HL-60 (cell line): Measurements from ENCODE around the gene FGF4.

Experiments
- DNase-seq, 2 experiments: peaks; one replicate each; pipeline ENCODE4 v3.0.0-alpha.2; 2010 to 2020; ENCODE audit warnings: low read depth in 1 of 2, low spot score in 1 of 2
- H3K27ac ChIP-seq: fragments of 250-450 bp; sonication (Bioruptor Pico); replicated peaks from 2 replicates; pipeline ENCODE4 v1.5.1; 2020; ENCODE audit warnings: mild to moderate bottlenecking, moderate library complexity
- H3K27me3 ChIP-seq: fragments of 250-450 bp; sonication (Bioruptor Pico); 2 replicates; pipeline ENCODE4 v1.5.1; 2021; ENCODE audit warnings: mild to moderate bottlenecking, moderate library complexity; ENCODE audit not compliant: insufficient read depth, poor library complexity, severe bottlenecking
- H3K4me3 ChIP-seq: replicated peaks from 2 replicates; pipeline ENCODE4 v1.5.1; 2011; ENCODE audit warnings: mild to moderate bottlenecking, control low read depth, low read length; ENCODE audit not compliant: insufficient read depth
- CTCF ChIP-seq: IDR thresholded peaks from one replicate; pipeline ENCODE4 v1.5.1; 2011; ENCODE audit warnings: low read length, control low read depth, inconsistent platforms; ENCODE audit not compliant: insufficient read depth
- GABPA ChIP-seq: IDR thresholded peaks from 2 replicates; pipeline ENCODE4 v1.6.1; 2012; ENCODE audit warnings: low read depth
- POLR2AphosphoS5 ChIP-seq: IDR thresholded peaks from 2 replicates; pipeline ENCODE4 v1.6.1; 2012; ENCODE audit warnings: low read depth
- REST ChIP-seq: IDR thresholded peaks from 2 replicates; pipeline ENCODE4 v1.6.1; 2012; ENCODE audit warnings: low read depth; ENCODE audit not compliant: insufficient replicate concordance
- SPI1 ChIP-seq: IDR thresholded peaks from 2 replicates; pipeline ENCODE4 v1.6.1; 2012; ENCODE audit warnings: low read depth, mild to moderate bottlenecking, borderline replicate concordance

FGF4 gene

GRCh38 chr11:69807106-69807815 is 32.1 kb upstream of the FGF4 start:
- no peaks in the 10 kb centered on the region for H3K27me3 ChIP-seq
- H3K4me3 ChIP-seq, result no peak overlapping the region
- TF ChIP-seq REST (no peak), GABPA (no peak), POLR2AphosphoS5 (no peak), SPI1 (no peak), CTCF (no peak)
- DNase-seq, result no peak
- H3K27ac ChIP-seq, result no peak overlapping the region

- H3K4me3 ChIP-seq, result no peak overlapping the region
- no peaks in the 10 kb centered on the region for H3K27me3 ChIP-seq
- no peak for DNase-seq
- no peak overlapping the region for H3K27ac ChIP-seq
- TF ChIP-seq GABPA (no peak), SPI1 (no peak), REST (no peak), POLR2AphosphoS5 (no peak), CTCF (no peak)
Measured at GRCh38 chr11:69804769-69805508, 29.8 kb upstream of the FGF4 start.

GRCh38 chr11:69803604-69804218 is 28.6 kb upstream of the FGF4 start:
- no peak for DNase-seq
- H3K27me3 ChIP-seq, result no peaks in the 10 kb centered on the region
- TF ChIP-seq GABPA, result no peak
- TF ChIP-seq POLR2AphosphoS5, result no peak
- TF ChIP-seq SPI1, result no peak
- TF ChIP-seq CTCF, result no peak
- TF ChIP-seq REST, result no peak

More at GRCh38 chr11:69803604-69804218, 28.6 kb upstream of the FGF4 start:
- Histone ChIP-seq H3K27ac (no peak overlapping the region), H3K4me3 (no peak overlapping the region)
